ENCODE data around the gene SLC35F6.
"Not testable (repeated sequence)": the region's sequence is repeated elsewhere in the genome, so short reads cannot be mapped to it uniquely, and the experiment has no call there.

Gene SLC35F6

DNA sequence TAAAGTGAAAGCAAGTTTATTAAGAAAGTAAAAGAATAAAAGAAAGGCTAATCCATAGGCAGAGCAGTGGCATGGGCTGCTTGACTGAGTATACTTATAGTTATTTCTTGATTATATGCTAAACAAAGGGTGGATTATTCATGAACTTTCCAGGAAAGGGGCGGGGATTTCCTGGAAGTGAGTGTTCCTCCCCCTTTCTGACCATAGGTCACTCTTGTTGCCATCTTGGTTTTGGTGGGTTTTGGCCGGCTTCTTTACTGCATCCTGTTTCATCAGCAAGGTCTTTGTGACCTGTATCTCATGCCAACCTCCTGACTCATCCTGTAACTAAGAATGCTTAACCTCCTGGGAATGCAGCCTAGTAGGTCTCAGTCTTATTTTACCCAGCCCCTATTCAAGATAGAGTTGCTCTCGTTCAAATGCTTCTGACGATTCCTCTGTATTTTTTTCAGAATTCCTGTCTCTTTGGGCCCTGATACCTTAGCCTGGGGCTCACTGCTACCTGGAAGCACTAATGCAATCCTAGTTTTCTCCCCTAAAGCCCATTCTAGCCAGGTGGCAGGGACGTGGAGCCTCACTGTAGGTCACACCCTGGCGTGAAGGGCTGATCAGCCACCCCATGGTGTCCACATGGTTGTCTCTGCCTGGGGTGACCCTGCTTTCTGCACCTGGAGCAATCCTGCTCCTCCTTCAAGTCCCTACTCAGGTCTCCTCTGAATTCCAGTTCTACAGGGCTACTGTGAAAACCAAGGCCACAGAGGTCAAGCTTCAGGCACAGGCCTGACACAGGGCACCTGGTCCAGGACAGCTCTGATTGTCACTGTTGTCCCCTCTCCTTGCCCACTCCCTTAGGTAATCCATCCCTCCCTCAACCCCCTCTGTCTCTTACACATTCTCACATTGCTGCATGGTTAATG, 6.0 kb upstream of the SLC35F6 start:
- H3K9me3 Mint-ChIP-seq: no peaks in the 10 kb centered on the region
- DNase-seq: peak; percentile 20
- no peak overlapping the region for H3K4me3 Mint-ChIP-seq

DNA sequence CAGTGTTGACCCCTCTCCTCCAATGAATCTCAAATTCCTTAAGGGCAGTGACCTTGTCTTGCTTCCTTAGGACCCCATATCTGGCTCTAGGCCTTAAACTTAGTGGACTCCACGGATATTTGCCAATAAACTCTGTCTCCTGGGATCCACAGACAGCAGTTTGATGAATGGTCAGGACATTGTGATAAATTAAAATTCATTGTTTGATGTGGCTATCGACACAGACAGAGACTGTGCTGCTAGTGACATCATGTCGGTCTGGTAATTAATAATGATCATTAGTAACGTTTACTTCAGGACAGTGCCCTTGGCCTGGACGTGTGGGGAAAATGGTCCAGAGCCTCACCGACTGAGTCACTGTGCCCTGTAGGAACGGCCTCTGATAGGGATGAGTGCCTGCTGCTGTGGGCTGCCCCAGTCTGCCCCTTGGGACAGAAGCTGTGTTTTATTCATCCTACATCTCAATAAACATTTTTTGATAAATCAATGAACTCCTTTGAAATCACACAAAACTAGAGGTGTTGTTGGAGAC, 5.2 kb upstream of the SLC35F6 start:
- H3K9me3 Mint-ChIP-seq: no peaks in the 10 kb centered on the region
- H3K27ac Mint-ChIP-seq: no peak overlapping the region
- no peak for DNase-seq
- H3K27me3 Mint-ChIP-seq: no peaks in the 10 kb centered on the region
- peaks cover 13 to 18% of the 10 kb centered on the region in 2 donors for H3K4me1 Mint-ChIP-seq
- no peak overlapping the region for H3K4me3 Mint-ChIP-seq
- H3K36me3 Mint-ChIP-seq: no peaks in the 10 kb centered on the region
- ATAC-seq (replicated peaks): no peak

More for the DNA sequence above, 6.0 kb upstream of the SLC35F6 start:
- H3K27me3 Mint-ChIP-seq: no peaks in the 10 kb centered on the region
- H3K27ac Mint-ChIP-seq: no peak overlapping the region
- peaks cover 11 to 18% of the 10 kb centered on the region in 2 donors for H3K4me1 Mint-ChIP-seq
- ATAC-seq (replicated peaks): peak; percentile 59 to 70
- no peaks in the 10 kb centered on the region for H3K36me3 Mint-ChIP-seq

DNA sequence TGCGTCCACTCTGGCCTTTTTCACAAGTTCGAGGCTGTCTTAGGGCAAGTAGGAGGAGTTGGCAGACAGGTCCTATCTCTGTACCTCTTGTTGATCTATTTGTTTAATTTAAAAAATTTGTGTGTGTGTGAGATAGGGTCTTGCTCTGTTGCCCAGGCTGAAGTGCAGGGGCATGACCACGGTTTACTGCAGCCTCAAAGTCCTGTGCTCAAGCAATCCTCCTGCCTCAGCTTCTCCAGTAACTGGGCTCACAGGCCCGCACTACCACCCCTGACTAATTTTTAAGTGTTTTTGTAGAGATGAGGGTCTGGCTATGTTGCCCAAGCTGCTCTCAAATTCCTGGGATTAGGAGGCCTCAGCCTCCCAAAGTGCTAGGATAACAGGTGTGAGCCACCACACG, 4.2 kb upstream of the SLC35F6 start:
- no peaks in the 10 kb centered on the region for H3K9me3 Mint-ChIP-seq
- H3K4me1 Mint-ChIP-seq: peaks cover 16 to 21% of the 10 kb centered on the region in 2 donors
- DNase-seq (no peak), ATAC-seq (replicated peaks) (no peak)
- H3K27me3 Mint-ChIP-seq: no peaks in the 10 kb centered on the region
- no peak overlapping the region for H3K4me3 Mint-ChIP-seq
- no peak overlapping the region for H3K27ac Mint-ChIP-seq
- H3K36me3 Mint-ChIP-seq: peaks cover 0 to 4% of the 10 kb centered on the region in 2 donors

DNA sequence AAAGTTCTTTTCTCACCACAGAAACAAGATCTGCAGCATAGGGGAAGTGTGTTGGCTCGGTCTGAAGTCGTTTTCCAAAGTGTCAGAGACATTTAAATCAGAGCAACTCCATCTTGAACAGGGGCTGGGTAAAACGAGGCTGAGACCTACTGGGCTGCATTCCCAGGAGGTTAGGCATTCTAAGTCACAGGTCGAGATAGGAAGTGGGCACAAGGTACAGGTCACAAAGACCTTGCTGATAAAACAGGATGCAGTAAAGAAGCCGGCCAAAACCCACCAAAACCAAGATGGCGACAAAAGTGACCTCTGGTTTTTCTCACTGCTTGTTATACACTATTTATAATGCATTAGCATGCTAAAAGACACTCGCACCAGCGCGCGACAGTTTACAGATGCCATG, 3.1 kb upstream of the SLC35F6 start:
- DNase-seq; H3K9me3 Mint-ChIP-seq; H3K27ac Mint-ChIP-seq; H3K36me3 Mint-ChIP-seq; H3K27me3 Mint-ChIP-seq; H3K4me3 Mint-ChIP-seq; ATAC-seq (replicated peaks): not testable (repeated sequence)
- peaks cover 23 to 27% of the 10 kb centered on the region in 2 donors for H3K4me1 Mint-ChIP-seq

DNA sequence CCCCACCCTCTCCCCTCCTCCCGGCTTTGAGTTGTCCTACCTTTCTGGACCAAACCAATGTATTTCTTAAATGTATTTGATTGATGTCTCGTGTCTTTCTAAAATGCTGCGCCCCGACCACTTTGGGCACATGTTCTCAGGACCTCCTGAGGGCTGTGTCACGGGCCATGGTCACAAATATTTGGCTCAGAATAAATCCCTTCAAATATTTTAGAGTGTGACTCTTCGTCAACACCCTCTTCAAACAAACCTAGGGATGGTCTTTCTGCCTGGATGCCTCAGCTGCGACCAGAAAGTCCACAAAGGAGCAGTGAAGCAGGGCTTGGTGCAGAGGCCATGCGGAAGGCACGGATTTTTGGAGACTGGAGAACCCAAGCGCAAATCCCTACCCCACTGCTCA, 1.1 kb upstream of the SLC35F6 start:
- Mint-ChIP-seq H3K36me3 (peaks cover 3 to 4% of the 10 kb centered on the region in 2 donors), H3K27ac (peak overlapping the region; percentile 56), H3K27me3 (no peaks in the 10 kb centered on the region), H3K4me3 (peak overlapping the region; percentile 92 to 99), H3K4me1 (peaks cover 24 to 31% of the 10 kb centered on the region in 2 donors), H3K9me3 (no peaks in the 10 kb centered on the region)
- DNase-seq (no peak), ATAC-seq (replicated peaks) (no peak)

DNA sequence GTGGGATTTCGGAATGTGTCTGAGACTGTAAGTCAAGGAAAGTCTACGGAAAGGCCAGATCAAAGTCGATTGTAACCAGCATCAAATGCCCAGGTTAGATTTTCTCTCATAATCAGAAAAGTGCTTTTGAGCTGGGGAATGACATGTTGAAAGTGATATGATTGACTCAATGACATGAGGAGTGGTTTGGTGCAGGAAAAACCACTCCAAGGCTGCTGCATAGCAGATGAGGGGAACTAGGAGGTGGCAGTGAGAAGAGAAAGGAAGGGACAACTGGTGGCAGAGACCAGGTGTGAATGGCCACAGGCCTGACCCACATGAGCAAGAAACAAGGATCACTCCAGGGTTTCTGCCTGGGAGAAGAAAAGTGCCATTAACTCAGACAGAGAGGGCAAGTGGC, 822 bp downstream of the SLC35F6 start:
- H3K4me3 Mint-ChIP-seq: peak overlapping the region; percentile 92 to 99
- peaks cover 24 to 37% of the 10 kb centered on the region in 2 donors for H3K4me1 Mint-ChIP-seq
- H3K36me3 Mint-ChIP-seq: peaks cover 7 to 11% of the 10 kb centered on the region in 2 donors
- peak overlapping the region; percentile 96 for H3K27ac Mint-ChIP-seq
- no peaks in the 10 kb centered on the region for H3K27me3 Mint-ChIP-seq
- DNase-seq (no peak), ATAC-seq (replicated peaks) (no peak)
- no peaks in the 10 kb centered on the region for H3K9me3 Mint-ChIP-seq

DNA sequence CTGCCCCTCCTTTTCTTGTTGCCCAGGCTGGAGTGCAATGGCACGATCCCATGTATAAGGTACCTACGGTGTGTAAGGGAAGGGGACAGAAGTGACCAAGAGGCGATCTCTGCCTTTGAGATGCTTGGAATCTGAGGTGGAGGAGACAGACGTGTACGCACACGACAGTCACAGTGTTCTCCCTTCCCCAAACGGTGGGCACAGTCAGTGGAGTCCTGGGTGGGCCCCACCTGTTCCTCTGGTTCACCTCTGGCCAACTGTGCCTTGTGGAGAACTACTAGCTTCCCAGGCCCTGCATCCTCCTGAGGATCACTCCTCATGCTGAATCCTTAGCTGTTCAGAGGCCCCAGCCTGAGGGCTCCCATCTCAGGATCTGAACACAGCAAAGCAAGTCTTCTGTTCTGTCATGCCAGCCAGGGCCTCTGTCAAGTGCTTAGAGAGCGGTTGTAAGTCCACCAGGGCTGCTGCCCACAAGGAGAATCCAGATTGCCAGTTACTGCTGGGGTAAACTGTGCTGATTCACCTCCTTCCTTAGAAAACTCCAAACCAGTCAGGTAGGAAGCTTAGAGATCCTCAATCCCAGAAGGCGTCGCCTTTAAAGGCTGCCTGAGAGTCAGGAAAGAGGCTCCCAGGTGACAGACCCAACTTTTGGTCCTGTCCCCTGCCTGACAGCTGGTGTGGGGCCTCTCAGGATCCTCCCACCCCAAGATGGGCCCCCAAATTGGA, 1.6 kb downstream of the SLC35F6 start:
- Mint-ChIP-seq H3K36me3 (peaks cover 7 to 11% of the 10 kb centered on the region in 2 donors), H3K4me3 (peak overlapping the region; percentile 92 to 99), H3K9me3 (no peaks in the 10 kb centered on the region), H3K27ac (no peak overlapping the region), H3K27me3 (no peaks in the 10 kb centered on the region), H3K4me1 (peaks cover 24 to 41% of the 10 kb centered on the region in 2 donors)
- no peak for ATAC-seq (replicated peaks)
- no peak for DNase-seq

DNA sequence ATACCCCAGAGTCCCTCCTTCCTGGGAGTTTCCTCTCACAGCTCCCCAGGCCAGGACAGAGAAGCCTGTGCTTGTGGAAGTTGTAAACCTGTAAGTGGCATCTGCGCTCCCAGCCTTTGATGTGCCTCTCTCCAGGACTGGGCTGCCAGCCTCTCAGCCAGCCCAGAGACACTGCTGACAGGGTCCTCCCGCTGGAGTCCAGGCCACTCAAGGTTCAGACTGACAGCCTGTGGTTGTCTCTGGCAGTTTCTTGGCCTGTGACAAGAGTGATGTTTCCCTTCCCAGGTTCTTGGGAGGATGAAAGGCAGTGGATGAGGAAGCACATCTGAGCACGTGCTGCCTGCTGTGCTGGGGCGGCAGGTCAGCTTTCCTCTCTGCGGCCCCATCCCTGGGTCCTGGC, 3.0 kb downstream of the SLC35F6 start:
- no peak for ATAC-seq (replicated peaks)
- peaks cover 30 to 56% of the 10 kb centered on the region in 2 donors for H3K4me1 Mint-ChIP-seq
- no peak overlapping the region for H3K27ac Mint-ChIP-seq
- no peaks in the 10 kb centered on the region for H3K27me3 Mint-ChIP-seq
- peaks cover 9 to 23% of the 10 kb centered on the region in 2 donors for H3K36me3 Mint-ChIP-seq
- H3K4me3 Mint-ChIP-seq: no peak overlapping the region
- H3K9me3 Mint-ChIP-seq: no peaks in the 10 kb centered on the region
- no peak for DNase-seq

DNA sequence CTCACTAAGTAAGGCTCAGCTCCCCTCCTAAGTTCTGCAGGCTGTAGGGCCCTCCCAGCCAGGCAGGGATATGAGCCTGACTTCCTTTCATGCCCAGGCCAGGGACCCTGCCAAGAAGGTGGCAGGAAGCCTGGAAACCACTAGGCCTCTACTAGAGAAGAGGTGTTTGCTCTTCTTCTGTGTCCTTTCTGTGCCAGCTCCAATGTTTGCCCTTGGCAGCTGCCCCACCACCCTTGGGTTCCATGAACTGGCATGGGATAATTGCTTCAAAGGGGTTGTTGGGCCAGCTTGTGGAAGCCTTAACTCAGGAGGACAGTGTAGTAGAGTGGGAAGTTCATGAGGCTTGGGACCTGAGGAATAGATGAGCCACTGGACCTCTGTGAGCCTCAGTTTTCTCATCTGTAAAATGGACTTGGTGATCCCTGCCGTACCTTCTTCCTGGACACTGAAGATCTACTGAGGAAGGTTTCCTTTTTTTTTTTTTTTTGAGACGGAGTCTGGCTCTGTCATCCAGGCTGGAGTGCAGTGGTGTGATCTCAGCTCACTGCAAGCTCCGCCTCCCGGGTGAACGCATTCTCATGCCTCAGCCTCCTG, 3.9 kb downstream of the SLC35F6 start:
- ATAC-seq (replicated peaks) (no peak), DNase-seq (no peak)
- H3K36me3 Mint-ChIP-seq: peaks cover 13 to 27% of the 10 kb centered on the region in 2 donors
- no peaks in the 10 kb centered on the region for H3K9me3 Mint-ChIP-seq
- no peaks in the 10 kb centered on the region for H3K27me3 Mint-ChIP-seq
- no peak overlapping the region for H3K27ac Mint-ChIP-seq
- no peak overlapping the region for H3K4me3 Mint-ChIP-seq
- H3K4me1 Mint-ChIP-seq: peaks cover 33 to 62% of the 10 kb centered on the region in 2 donors

DNA sequence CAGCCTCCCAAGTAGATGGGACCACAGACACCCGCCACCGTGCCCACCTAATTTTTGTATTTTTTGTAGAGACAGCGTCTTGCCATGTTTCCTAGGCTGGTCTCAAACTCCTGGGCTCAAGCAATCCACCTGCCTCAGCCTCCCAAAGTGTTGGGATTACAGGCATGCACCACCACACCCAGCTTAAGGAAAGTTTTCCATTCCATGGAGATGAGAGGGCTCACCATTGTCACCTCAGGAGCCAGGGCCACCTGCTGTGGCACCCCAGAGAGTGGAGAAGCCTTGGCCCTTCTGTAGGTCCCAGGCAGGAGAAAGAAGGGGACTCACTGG, 4.6 kb downstream of the SLC35F6 start:
- DNase-seq (no peak), ATAC-seq (replicated peaks) (no peak)
- no peaks in the 10 kb centered on the region for H3K27me3 Mint-ChIP-seq
- H3K4me3 Mint-ChIP-seq: no peak overlapping the region
- peaks cover 13 to 27% of the 10 kb centered on the region in 2 donors for H3K36me3 Mint-ChIP-seq
- no peaks in the 10 kb centered on the region for H3K9me3 Mint-ChIP-seq
- H3K4me1 Mint-ChIP-seq: peaks cover 31 to 62% of the 10 kb centered on the region in 2 donors
- H3K27ac Mint-ChIP-seq: no peak overlapping the region

DNA sequence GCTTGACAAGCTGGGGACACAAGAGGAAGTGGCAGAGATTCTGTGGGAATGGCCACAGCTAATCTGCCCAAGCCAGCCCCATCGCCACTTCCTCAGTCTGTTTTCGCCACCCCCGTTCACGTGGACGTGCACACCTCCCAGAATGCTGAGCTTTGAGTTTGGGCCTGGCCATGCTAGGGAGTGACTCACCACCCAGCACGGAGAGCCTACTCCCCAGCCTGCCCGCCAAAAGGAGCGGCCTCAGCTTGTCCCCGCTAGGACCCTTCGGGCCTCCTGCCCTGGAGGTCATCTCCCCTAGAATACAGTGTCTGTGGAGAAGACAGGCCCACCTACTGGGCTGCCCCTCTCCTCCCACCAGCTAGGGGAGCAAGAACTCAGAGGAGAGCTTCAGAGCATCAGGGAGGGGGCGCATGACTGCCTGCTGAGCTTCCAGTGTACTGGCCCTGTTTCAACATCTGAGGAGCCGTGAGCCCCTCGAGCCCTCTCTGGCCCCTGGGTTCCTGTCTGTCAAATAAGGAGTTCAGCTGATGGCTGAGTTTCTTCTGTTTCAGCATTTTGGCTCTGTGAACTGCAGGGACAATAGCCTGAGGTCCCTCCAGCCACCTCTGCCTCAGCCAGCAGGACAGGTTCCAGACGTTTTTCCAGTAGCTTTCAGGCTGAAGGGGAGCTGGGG, 5.1 kb downstream of the SLC35F6 start:
- Mint-ChIP-seq H3K27me3 (no peaks in the 10 kb centered on the region), H3K27ac (no peak overlapping the region), H3K4me1 (peaks cover 31 to 62% of the 10 kb centered on the region in 2 donors), H3K4me3 (no peak overlapping the region), H3K36me3 (peaks cover 13 to 27% of the 10 kb centered on the region in 2 donors), H3K9me3 (no peaks in the 10 kb centered on the region)
- no peak for DNase-seq
- no peak for ATAC-seq (replicated peaks)

DNA sequence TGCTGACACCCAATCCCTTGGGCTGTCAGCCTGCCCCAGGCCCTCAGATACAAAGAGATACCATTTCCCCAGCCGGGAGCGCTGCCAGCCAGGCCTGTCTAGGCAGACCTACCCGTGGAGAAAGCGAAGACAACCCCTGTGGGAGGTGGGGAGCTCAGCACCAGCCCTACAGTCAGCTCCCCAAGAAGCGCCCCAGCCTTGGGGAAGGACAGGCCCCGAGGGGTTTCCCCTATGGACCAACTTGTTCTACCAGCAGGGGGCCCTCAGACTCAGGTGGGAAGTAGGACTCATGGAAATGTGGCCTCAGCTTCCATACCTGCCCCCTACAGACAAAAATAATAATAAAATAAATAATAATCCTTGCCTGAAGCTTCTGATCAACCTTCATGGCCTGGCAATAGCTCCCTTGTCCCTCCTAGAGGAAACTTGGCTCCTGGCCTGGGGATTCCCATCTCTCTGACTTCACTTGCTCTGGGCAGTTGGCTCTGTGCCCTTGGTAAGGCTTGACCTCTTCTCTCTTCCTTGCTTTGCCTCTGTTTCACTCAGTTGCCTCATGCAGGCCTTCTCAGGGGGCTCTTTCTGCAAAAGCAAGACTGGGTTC, 7.0 kb downstream of the SLC35F6 start:
- ATAC-seq (replicated peaks) (peak; percentile 33 to 57), DNase-seq (no peak)
- Mint-ChIP-seq H3K9me3 (no peaks in the 10 kb centered on the region), H3K4me3 (no peak overlapping the region), H3K27me3 (no peaks in the 10 kb centered on the region), H3K36me3 (peaks cover 19 to 39% of the 10 kb centered on the region in 2 donors), H3K4me1 (peaks cover 18 to 46% of the 10 kb centered on the region in 2 donors), H3K27ac (no peak overlapping the region)

DNA sequence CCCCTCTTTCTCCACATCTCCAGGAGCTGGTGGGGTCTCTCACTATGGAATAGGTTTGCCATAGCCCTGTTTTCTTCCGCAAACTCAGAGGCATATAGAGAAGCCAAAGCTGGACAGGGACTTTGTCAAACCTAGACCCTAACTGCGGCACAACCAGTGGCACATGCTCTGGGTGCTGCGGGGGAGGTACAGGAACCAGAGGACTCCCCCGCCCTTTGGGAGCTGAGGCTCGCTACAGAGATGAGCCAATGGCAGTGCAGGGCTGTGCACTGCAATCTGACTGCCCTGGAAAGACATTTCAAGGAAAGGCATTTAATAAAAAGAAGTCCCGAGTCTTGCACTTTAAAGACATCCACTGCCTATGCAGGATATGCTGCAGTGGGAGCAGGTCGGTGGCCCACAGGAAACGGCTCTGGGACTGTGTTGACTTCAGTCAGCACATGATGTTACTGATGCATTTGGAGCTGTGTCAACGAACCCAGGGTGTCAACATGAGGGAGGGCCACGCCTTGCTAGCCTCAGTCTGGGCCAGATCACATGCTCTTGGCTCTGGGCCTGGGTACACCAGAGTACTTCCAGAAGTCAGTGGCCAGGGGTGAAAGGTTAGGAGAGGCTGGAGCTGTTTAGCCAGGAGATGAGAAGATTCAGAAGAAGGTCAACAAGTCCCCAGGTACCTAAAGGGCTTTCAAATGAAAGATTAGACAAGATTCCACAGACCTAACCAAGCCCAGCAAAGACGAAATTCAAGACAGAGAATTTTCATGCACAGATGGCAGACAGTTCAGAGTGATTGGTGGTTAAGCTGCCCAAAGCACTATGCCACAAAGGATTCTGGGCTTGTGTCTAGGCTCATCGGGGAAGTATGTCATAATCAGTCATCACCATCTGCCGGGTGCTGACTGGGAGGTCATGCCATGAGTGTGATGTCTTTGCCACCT, 8.2 kb downstream of the SLC35F6 start:
- DNase-seq (no peak), ATAC-seq (replicated peaks) (no peak)
- Mint-ChIP-seq H3K27ac (no peak overlapping the region), H3K4me1 (peaks cover 18 to 39% of the 10 kb centered on the region in 2 donors), H3K4me3 (no peak overlapping the region), H3K36me3 (peaks cover 25 to 50% of the 10 kb centered on the region in 2 donors), H3K27me3 (no peaks in the 10 kb centered on the region), H3K9me3 (no peaks in the 10 kb centered on the region)
